GM12878 (cell line): ENCODE results near the gene GPAT3. TPM values are rescaled to one million over a fixed set of nuclear protein-coding genes. Genes with fewer than 3 reads are reported as not detected.

Experiments used
- ATAC-seq: fragments of 200-7000 bp; cut with Tn5 transposase; 3 replicates; pipeline ENCODE4 v1.9.1; 2020; ENCODE audit warnings: mild to moderate bottlenecking, moderate library complexity
- BruUV-seq: library from RNA; stranded (reverse); fragments of 400-500 nt; replicated peaks from 2 replicates; lab custom pipeline; 2021; lab: Mats Ljungman, UMichigan
- CTCF ChIA-PET: fragments of 300-600 bp; sonication (Branson Sonifier 250); formaldehyde crosslinking; extraction: SDS; loops from one replicate; lab custom pipeline; 2021; ENCODE audit warnings: inconsistent platforms; lab: Yijun Ruan, JAX
- POLR2A ChIA-PET: fragments of 350-600 bp; formaldehyde crosslinking; extraction: SDS; loops from one replicate; lab custom pipeline; 2021; ENCODE audit warnings: inconsistent platforms; lab: Charles Lee
- RAD21 ChIA-PET: fragments of 300-600 bp; sonication (Branson Sonifier 250); formaldehyde crosslinking; loops from one replicate; lab custom pipeline; 2023; ENCODE audit warnings: antibody characterized with exemption; ENCODE audit not compliant: unreplicated experiment; lab: Charles Lee
- SMC1A ChIA-PET: fragments of 300-600 bp; sonication (Branson Sonifier 250); formaldehyde crosslinking; loops from one replicate; lab custom pipeline; 2023; ENCODE audit not compliant: unreplicated experiment, uncharacterized antibody; lab: Charles Lee
- DNase-seq: peaks from one replicate; pipeline ENCODE4 v3.0.0-alpha.2; 2011; ENCODE audit warnings: low read depth, low spot score
- FAIRE-seq: peaks from 3 replicates; lab custom pipeline; 2011; peaks lifted over from hg19 to GRCh38; lab: Jason Lieb, UNC
- H2AFZ ChIP-seq: 2 replicates; pipeline ENCODE4 v1.6.0; 2011; ENCODE audit warnings: low read depth, low read length, control low read depth; ENCODE audit not compliant: control insufficient read depth
- H3K27ac ChIP-seq: 2 replicates; pipeline ENCODE4 v1.5.1; 2011; ENCODE audit warnings: control low read depth; ENCODE audit not compliant: control insufficient read depth, insufficient read depth
- H3K27me3 ChIP-seq, 2 experiments: replicated peaks in 1 of 2; 2 replicates each; pipeline versions ENCODE4 v1.6.0 to v1.6.1; 2011; ENCODE audit warnings: low read length in 1 of 2; ENCODE audit not compliant: control insufficient read depth in 2 of 2, insufficient read depth in 2 of 2
- H3K36me3 ChIP-seq, 2 experiments: 2 replicates each; pipeline ENCODE4 v1.5.1; 2011; ENCODE audit warnings: low read length in 1 of 2; ENCODE audit not compliant: control insufficient read depth in 2 of 2, insufficient read depth in 2 of 2
- H3K4me1 ChIP-seq: 2 replicates; pipeline ENCODE4 v1.6.1; 2011; ENCODE audit warnings: mild to moderate bottlenecking, low read length, moderate library complexity, mixed read lengths; ENCODE audit not compliant: control insufficient read depth, insufficient read depth
- H3K4me2 ChIP-seq: 2 replicates; pipeline ENCODE4 v1.6.0; 2011; ENCODE audit warnings: control low read depth; ENCODE audit not compliant: control insufficient read depth, insufficient read depth
- H3K4me3 ChIP-seq: fragments of 200-600 bp; sonication (generic); 2 replicates; pipeline ENCODE4 v1.5.1; 2016
- H3K79me2 ChIP-seq: 2 replicates; pipeline ENCODE4 v1.6.0; 2011; ENCODE audit warnings: low read length; ENCODE audit not compliant: control insufficient read depth, insufficient read depth
- H3K9ac ChIP-seq: 2 replicates; pipeline ENCODE4 v1.8.0; 2011; ENCODE audit warnings: low read length, control low read depth, mixed read lengths; ENCODE audit not compliant: control insufficient read depth, insufficient read depth
- H3K9me3 ChIP-seq: replicated peaks from 3 replicates; pipeline ENCODE4 v1.5.1; 2011; ENCODE audit warnings: mild to moderate bottlenecking, low read length; ENCODE audit not compliant: control insufficient read depth, insufficient read depth
- H4K20me1 ChIP-seq: 2 replicates; pipeline ENCODE4 v1.6.0; 2011; ENCODE audit not compliant: control insufficient read depth, insufficient read depth
- BCLAF1 ChIP-seq: fragments of 450-650 bp; IDR thresholded peaks from 2 replicates; pipeline ENCODE4 v1.6.1; 2017; ENCODE audit warnings: antibody characterized with exemption, mild to moderate bottlenecking, moderate library complexity
- CHD4 ChIP-seq: fragments of 200-600 bp; sonication (generic); IDR thresholded peaks from 2 replicates; pipeline ENCODE4 v1.6.1; 2016; ENCODE audit warnings: mild to moderate bottlenecking
- ELK1 ChIP-seq: IDR thresholded peaks from 2 replicates; pipeline ENCODE4 v1.6.1; 2012; ENCODE audit warnings: low read depth, low read length, improper control_type of control experiment
- LARP7 ChIP-seq: fragments of 450-650 bp; IDR thresholded peaks from 2 replicates; pipeline ENCODE4 v1.6.1; 2017; ENCODE audit warnings: mild to moderate bottlenecking
- MAX ChIP-seq: IDR thresholded peaks from 2 replicates; pipeline ENCODE4 v1.6.1; 2012; ENCODE audit warnings: low read depth, low read length, improper control_type of control experiment
- NBN ChIP-seq: fragments of 450-650 bp; IDR thresholded peaks from 2 replicates; pipeline ENCODE4 v1.6.1; 2016
- NFIC ChIP-seq: IDR thresholded peaks from 2 replicates; pipeline ENCODE4 v1.6.1; 2012; ENCODE audit warnings: low read depth, mild to moderate bottlenecking, inconsistent platforms, low read length, moderate library complexity
- NFYB ChIP-seq: IDR thresholded peaks from 2 replicates; pipeline ENCODE4 v1.6.1; 2011; ENCODE audit warnings: low read depth, mild to moderate bottlenecking, low read length, improper control_type of control experiment, moderate library complexity; ENCODE audit not compliant: insufficient read depth
- PAX8 ChIP-seq: fragments of 450-650 bp; IDR thresholded peaks from 2 replicates; pipeline ENCODE4 v1.6.1; 2017; ENCODE audit warnings: mild to moderate bottlenecking, moderate library complexity
- PML ChIP-seq: IDR thresholded peaks from 2 replicates; pipeline ENCODE4 v1.6.1; 2012; ENCODE audit warnings: low read length, inconsistent platforms
- RB1 ChIP-seq: fragments of 450-650 bp; formaldehyde crosslinking; IDR thresholded peaks from 2 replicates; pipeline ENCODE4 v1.6.1; 2017; ENCODE audit warnings: mild to moderate bottlenecking, borderline replicate concordance
- SMARCA5 ChIP-seq: fragments of 450-650 bp; IDR thresholded peaks from 2 replicates; pipeline ENCODE4 v1.6.1; 2017; ENCODE audit warnings: mild to moderate bottlenecking
- SP1 ChIP-seq: IDR thresholded peaks from one replicate; pipeline ENCODE4 v1.6.1; 2011; ENCODE audit warnings: low read depth, low read length
- STAT3 ChIP-seq: IDR thresholded peaks from 2 replicates; pipeline ENCODE4 v1.6.1; 2011; ENCODE audit warnings: low read depth, low read length, improper control_type of control experiment
- TBL1XR1 ChIP-seq: IDR thresholded peaks from 2 replicates; pipeline ENCODE4 v1.6.1; 2012; ENCODE audit warnings: low read depth, low read length, improper control_type of control experiment
- YBX1 ChIP-seq: fragments of 450-650 bp; IDR thresholded peaks from 2 replicates; pipeline ENCODE4 v1.6.1; 2016; ENCODE audit warnings: antibody characterized with exemption
- ZBTB11 ChIP-seq: fragments of 450-650 bp; formaldehyde crosslinking; IDR thresholded peaks from 2 replicates; pipeline ENCODE4 v1.5.0; 2022; ENCODE audit warnings: mild to moderate bottlenecking, missing genetic modification characterization
- ZNF207 ChIP-seq: fragments of 450-650 bp; IDR thresholded peaks from 2 replicates; pipeline ENCODE4 v1.6.1; 2014; ENCODE audit warnings: antibody characterized with exemption, mild to moderate bottlenecking, borderline replicate concordance
- ZZZ3 ChIP-seq: IDR thresholded peaks from 2 replicates; pipeline ENCODE4 v1.6.1; 2011; ENCODE audit warnings: low read depth; ENCODE audit not compliant: control insufficient read depth, insufficient read length
- in situ Hi-C: fragments of 300-500 bp; cut with MboI; formaldehyde crosslinking; loops from 9 replicates; pipeline ENCODE4 v1.14.3; 2018; ENCODE audit warnings: mixed read lengths
- intact Hi-C: fragments of 100-400 bp; cut with micrococcal nuclease; formaldehyde crosslinking; loops from one replicate; pipeline ENCODE4 v1.14.2; 2022; ENCODE audit not compliant: unreplicated experiment
- polyA plus RNA-seq, 11 experiments: library from polyadenylated mRNA; depleted of rRNA in 4 of 11; unstranded in 6 of 11; stranded (reverse) in 5 of 11; fragments of >200 nt; fragmentation: Nextera tagmentation in 4 of 11; fragmentation: Illumina TruSeq in 1 of 11; extraction: Ambion mirVana in 4 of 11; extraction: Trizol in 1 of 11; gene quantifications; 1 replicate in 1 of 11; 2 replicates in 10 of 11; pipeline versions ENCODE4 v1.2.1 to v1.2.3, GENCODE V29; 2011 to 2016; ENCODE audit warnings: inconsistent platforms in 2 of 11, missing spikeins in 2 of 11, low read depth in 1 of 11
- total RNA-seq, 4 experiments: library from RNA; depleted of rRNA in 3 of 4; stranded (reverse); fragments of >200 nt in 3 of 4; fragmentation: Illumina TruSeq in 1 of 4; extraction: Trizol in 1 of 4; gene quantifications; 2 replicates each; pipeline versions ENCODE4 v1.2.1 to v1.2.3, GENCODE V29; 2013 to 2021

Gene GPAT3
- total and polyA plus RNA-seq, 10 of the 15 experiments (the other 5 are each of a cell fraction or from before 2014, with no cell fraction given), result 0.26 to 1.1 (median 0.52) TPM

- TF ChIP-seq ZNF207 (no peak), NFIC (peak; percentile 82; the same call in 1 of the 2 replicates), RB1 (no peak)
Measured at GRCh38 chr4:83605744-83606172, 69.8 kb downstream of the GPAT3 start (continued).

GRCh38 chr4:83606460-83606859, 70.6 kb downstream of the GPAT3 start:
- DNase-seq (no peak), FAIRE-seq (peak; percentile 31), ATAC-seq (peak; percentile 5; the same call in 2 of the 3 replicates)
- Histone ChIP-seq H3K9me3 (no peaks in the 10 kb centered on the region; the same call in 2 of the 3 replicates), H3K4me1 (peaks cover 7% of the 10 kb centered on the region), H4K20me1 (no peaks in the 10 kb centered on the region), H3K9ac (no peak overlapping the region), H3K79me2 (no peaks in the 10 kb centered on the region), H3K4me2 (no peak overlapping the region), H3K27me3 (no peaks in the 10 kb centered on the region), H3K27ac (no peak overlapping the region), H3K4me3 (no peak overlapping the region), H2AFZ (no peak overlapping the region), H3K36me3 (no peaks in the 10 kb centered on the region)
- POLR2A ChIA-PET, result no interaction called here
- no TSS peak for BruUV-seq
- in situ Hi-C loops (no loop called here), intact Hi-C loops (no loop called here)
- RAD21 ChIA-PET, result no interaction called here
- SMC1A ChIA-PET, result no interaction called here
- CTCF ChIA-PET, result interaction anchor here (1.4 to 1.5 kb wide), 2 partner anchors 10 to 244 kb away, joined by 3 to 4 read pairs; no protein-coding TSS in a partner anchor
- TF ChIP-seq SP1 (no peak), ELK1 (no peak), ZZZ3 (no peak), CHD4 (no peak), NBN (no peak), BCLAF1 (no peak), ZBTB11 (CRISPR knock-in tag) (no peak), PML (no peak), SMARCA5 (no peak), YBX1 (no peak), MAX (no peak), STAT3 (no peak), NFYB (no peak), TBL1XR1 (no peak), PAX8 (no peak), LARP7 (no peak)
